Measurements from ENCODE around the gene CDC14C. TPM values are rescaled to one million over a fixed set of nuclear protein-coding genes. Genes with fewer than 3 reads are reported as not detected.

CDC14C gene
- polyA plus RNA-seq, 1 donor from 2014 or later: not detected

DNA sequence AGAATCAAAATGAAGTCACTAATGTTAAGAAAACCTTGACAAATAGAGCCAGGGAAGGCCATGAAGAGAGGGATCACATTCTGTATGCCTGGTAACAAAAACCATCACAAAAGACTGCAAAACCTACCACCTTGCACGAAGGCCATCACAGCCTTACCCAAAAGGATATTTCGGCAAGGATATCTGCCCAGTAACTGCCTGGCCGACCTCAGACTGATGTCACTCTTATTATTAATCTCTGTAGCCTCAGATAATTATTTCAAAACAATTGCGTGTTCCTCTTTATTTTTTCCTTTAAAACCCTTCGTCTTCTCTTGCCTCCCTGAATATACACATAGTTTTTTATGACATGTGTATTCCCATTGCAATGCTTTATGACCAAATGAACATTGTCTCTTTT, 52.5 kb downstream of the CDC14C start:
- H3K9ac ChIP-seq (ENCODE audit: low read length): no peak overlapping the region
- TF ChIP-seq EZH2 (IDR thresholded peaks at IDR 0.05; ENCODE audit: borderline replicate concordance, insufficient read depth, low read length, poor library complexity, severe bottlenecking) (no peak), TAF1 (IDR thresholded peaks at IDR 0.05; ENCODE audit: low read depth) (no peak), MXI1 (conservative IDR thresholded peaks at IDR 0.05; ENCODE audit: poor library complexity, severe bottlenecking) (no peak), SMC3 (conservative IDR thresholded peaks at IDR 0.05; ENCODE audit: poor library complexity) (no peak), EP300 (conservative IDR thresholded peaks at IDR 0.05; ENCODE audit: poor library complexity, severe bottlenecking) (no peak), POLR2AphosphoS5 (IDR thresholded peaks at IDR 0.05) (no peak), RAD21 (conservative IDR thresholded peaks at IDR 0.05) (no peak)
- TF ChIP-seq, protein P1, sequence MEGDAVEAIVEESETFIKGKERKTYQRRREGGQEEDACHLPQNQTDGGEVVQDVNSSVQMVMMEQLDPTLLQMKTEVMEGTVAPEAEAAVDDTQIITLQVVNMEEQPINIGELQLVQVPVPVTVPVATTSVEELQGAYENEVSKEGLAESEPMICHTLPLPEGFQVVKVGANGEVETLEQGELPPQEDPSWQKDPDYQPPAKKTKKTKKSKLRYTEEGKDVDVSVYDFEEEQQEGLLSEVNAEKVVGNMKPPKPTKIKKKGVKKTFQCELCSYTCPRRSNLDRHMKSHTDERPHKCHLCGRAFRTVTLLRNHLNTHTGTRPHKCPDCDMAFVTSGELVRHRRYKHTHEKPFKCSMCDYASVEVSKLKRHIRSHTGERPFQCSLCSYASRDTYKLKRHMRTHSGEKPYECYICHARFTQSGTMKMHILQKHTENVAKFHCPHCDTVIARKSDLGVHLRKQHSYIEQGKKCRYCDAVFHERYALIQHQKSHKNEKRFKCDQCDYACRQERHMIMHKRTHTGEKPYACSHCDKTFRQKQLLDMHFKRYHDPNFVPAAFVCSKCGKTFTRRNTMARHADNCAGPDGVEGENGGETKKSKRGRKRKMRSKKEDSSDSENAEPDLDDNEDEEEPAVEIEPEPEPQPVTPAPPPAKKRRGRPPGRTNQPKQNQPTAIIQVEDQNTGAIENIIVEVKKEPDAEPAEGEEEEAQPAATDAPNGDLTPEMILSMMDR (IDR thresholded peaks at IDR 0.05; ENCODE audit: poor library complexity, severe bottlenecking): no peak
- TF ChIP-seq, protein P2, sequence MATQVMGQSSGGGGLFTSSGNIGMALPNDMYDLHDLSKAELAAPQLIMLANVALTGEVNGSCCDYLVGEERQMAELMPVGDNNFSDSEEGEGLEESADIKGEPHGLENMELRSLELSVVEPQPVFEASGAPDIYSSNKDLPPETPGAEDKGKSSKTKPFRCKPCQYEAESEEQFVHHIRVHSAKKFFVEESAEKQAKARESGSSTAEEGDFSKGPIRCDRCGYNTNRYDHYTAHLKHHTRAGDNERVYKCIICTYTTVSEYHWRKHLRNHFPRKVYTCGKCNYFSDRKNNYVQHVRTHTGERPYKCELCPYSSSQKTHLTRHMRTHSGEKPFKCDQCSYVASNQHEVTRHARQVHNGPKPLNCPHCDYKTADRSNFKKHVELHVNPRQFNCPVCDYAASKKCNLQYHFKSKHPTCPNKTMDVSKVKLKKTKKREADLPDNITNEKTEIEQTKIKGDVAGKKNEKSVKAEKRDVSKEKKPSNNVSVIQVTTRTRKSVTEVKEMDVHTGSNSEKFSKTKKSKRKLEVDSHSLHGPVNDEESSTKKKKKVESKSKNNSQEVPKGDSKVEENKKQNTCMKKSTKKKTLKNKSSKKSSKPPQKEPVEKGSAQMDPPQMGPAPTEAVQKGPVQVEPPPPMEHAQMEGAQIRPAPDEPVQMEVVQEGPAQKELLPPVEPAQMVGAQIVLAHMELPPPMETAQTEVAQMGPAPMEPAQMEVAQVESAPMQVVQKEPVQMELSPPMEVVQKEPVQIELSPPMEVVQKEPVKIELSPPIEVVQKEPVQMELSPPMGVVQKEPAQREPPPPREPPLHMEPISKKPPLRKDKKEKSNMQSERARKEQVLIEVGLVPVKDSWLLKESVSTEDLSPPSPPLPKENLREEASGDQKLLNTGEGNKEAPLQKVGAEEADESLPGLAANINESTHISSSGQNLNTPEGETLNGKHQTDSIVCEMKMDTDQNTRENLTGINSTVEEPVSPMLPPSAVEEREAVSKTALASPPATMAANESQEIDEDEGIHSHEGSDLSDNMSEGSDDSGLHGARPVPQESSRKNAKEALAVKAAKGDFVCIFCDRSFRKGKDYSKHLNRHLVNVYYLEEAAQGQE (IDR thresholded peaks at IDR 0.05; ENCODE audit: borderline replicate concordance): no peak
- H3K36me3 ChIP-seq (ENCODE audit: insufficient read depth, low read length): no peaks in the 10 kb centered on the region
- no peaks in the 10 kb centered on the region for H3K9me2 ChIP-seq (ENCODE audit: insufficient read depth, low read length)
- no peak overlapping the region for H2AFZ ChIP-seq (ENCODE audit: low read depth, low read length)
- no peaks in the 10 kb centered on the region for H3K27me3 ChIP-seq (ENCODE audit: insufficient read depth, low read depth, low read length)
- H3K27ac ChIP-seq (ENCODE audit: low read length): no peak overlapping the region
- no peaks in the 10 kb centered on the region for H3F3A ChIP-seq (ENCODE audit: insufficient read depth, low read length, poor library complexity, severe bottlenecking)
- H4K20me1 ChIP-seq (ENCODE audit: insufficient read depth): no peaks in the 10 kb centered on the region
- no peak overlapping the region for H3K4me2 ChIP-seq (ENCODE audit: low read length)
- H3K4me3 ChIP-seq (ENCODE audit: low read length): no peak overlapping the region
- H3K79me2 ChIP-seq (replicated peaks; ENCODE audit: insufficient read depth, low read length): no peaks in the 10 kb centered on the region
- H3K9me3 ChIP-seq (ENCODE audit: low read length): no peaks in the 10 kb centered on the region
